Measurements from ENCODE around the gene RASA1.
"Not testable (repeated sequence)": the region's sequence is repeated elsewhere in the genome, so short reads cannot be mapped to it uniquely, and the experiment has no call there.

Gene RASA1

GRCh38 chr5:87267574-87268125 lies at the start of gene RASA1:
RASA1 (plus strand) TSS chr5:87267883; CDS start chr5:87268452, 569 bp downstream.
- DNase-seq (ENCODE audit: low spot score): peak; percentile 94

- no peak for DNase-seq (ENCODE audit: low spot score)
Observed at GRCh38 chr5:87229780-87230179, 37.9 kb upstream of the RASA1 start.

DNA sequence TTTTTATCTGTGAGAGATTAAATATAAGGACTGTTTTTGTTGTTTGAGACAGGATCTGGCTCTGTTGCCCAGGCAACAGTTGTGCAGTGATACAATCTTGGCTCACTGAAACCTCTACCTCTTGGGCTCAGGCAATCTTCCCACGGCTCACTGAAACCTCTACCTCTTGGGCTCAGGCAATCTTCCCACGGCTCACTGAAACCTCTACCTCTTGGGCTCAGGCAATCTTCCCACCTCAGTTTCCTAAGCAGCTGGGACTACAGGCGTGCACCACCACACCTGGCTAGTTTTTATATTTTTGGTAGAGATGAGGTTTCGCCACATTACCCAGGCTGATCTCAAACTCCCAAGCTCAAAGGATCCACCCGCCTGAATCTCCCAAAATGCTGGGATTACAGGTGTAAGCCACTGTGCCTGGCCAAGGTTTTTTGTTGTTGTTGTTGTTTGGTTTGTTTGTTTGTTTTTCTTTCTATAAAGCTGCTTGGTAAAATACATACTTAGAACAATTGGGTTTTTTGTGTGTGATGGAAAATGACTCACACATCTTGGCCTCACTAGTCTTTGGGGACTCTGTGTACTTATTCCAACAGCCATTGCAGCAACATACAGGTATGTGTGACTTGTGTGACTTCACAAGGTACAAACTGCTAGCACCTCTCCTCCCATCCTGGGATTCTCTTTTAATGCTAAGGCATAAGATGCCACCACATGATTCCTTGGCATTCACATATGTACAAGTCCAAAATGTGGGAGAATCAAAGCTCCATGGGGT lies 36.5 kb upstream of the RASA1 start:
- DNase-seq (ENCODE audit: low spot score): no peak

- DNase-seq (ENCODE audit: low spot score): no peak
Observed at GRCh38 chr5:87233143-87233542, 34.5 kb upstream of the RASA1 start.

DNA sequence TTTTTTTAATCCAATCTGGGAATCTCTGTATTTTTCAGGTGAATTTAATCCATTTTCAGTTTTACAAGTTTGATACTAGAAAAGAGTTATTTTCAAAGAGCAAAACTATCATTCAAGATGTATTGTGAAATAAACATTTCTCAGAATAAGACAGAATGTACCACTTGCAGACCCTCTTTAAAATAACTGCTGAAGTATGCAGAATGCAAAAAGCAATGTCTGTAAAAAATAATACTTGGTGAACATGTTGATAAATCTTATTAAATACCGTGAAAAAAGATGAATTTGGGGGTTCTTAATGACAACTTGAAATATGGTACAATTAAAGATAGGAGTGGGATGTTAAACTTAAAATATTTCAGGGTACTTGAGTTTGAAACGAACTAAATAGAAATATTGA lies 26.1 kb upstream of the RASA1 start:
- no peak for DNase-seq (ENCODE audit: low spot score)

- no peak for DNase-seq (ENCODE audit: low spot score)
Observed at GRCh38 chr5:87242242-87242641, 25.4 kb upstream of the RASA1 start.

GRCh38 chr5:87243161-87243844 lies 24.4 kb upstream of the RASA1 start:
- no peak for DNase-seq (ENCODE audit: low spot score)

GRCh38 chr5:87245451-87245850 lies 22.2 kb upstream of the RASA1 start:
- DNase-seq (ENCODE audit: low spot score): no peak

DNA sequence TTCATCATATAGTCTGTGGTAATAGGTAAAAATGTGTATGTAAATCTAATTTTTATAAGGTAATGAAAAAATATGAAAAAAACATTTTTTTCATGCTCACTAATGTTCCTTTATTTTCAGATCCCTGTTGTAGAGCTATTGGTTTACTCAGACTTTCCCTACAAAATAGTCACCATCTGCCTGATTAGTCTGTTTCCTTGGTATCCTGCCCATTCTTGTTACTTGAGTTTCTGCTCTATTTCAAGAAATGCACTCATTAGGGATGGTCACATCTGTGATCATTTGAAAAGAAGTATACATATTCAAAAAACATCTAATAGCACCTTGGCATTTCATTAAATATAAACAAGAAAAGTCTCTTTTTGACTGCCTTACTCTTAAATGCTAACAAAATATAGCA lies 21.6 kb upstream of the RASA1 start:
- no peak for DNase-seq (ENCODE audit: low spot score)

DNA sequence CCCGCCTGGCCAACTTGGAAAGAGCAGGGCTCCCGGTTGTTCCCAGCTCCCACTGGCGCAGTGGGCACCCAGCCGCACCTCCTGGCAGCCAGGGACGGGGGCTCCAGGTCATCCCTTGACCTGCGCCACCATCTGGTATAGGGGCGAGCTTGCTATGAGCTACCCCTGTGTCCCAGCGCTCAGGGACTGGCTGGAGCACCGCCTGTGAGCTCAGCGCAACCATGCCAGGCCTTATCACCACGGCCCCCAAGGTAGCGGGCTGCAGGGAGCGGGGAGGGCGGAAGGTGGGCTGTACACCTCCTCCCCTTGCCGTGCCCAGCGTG lies 15.4 kb upstream of the RASA1 start:
- DNase-seq (ENCODE audit: low spot score): no peak

DNA sequence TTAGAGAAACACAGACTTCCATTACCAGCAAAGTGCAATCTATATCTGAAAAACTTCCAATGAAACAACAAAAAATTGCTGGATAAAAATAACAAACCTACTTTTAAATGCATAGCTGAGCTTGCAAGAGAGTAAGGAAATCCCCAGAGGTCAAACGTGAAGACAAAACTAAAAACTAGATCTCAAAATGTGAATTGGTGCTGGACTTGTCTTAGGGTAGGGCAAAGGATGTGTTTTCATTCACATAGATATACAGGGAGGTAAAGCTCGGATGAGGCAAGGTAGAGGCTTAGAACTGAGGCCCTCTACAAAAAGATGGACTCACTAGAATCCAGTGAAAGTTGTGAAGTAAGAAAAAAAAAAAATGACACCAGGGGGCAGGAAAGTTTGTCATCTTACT lies 13.6 kb upstream of the RASA1 start:
- no peak for DNase-seq (ENCODE audit: low spot score)

DNA sequence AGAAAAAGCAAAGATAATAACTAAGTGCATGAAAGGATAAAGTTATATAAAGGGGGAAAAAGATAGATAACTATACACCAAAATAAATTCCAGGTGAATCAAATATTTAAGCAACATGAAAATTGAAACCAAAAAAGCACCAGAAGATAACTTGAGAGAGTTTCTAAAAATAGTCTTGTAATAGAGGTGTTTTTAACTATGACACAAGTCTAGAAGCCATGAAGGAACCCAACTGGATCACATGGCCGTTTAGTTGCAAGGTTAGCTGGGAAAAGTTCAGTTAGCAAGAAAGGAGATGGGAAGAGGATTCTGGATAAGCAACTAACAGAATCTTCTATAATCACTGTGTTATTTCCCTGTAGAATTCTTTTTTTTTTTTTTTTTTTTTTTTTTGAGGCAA lies 9.2 kb upstream of the RASA1 start:
- no peak for DNase-seq (ENCODE audit: low spot score)

- peak; percentile 13 for DNase-seq (ENCODE audit: low spot score)
Observed at GRCh38 chr5:87260604-87261192, 7.0 kb upstream of the RASA1 start.

- DNase-seq (ENCODE audit: low spot score): no peak
Observed at GRCh38 chr5:87263498-87263897, 4.2 kb upstream of the RASA1 start.

- DNase-seq (ENCODE audit: low spot score): no peak
Observed at GRCh38 chr5:87266914-87267573, 639 bp upstream of the RASA1 start.

DNA sequence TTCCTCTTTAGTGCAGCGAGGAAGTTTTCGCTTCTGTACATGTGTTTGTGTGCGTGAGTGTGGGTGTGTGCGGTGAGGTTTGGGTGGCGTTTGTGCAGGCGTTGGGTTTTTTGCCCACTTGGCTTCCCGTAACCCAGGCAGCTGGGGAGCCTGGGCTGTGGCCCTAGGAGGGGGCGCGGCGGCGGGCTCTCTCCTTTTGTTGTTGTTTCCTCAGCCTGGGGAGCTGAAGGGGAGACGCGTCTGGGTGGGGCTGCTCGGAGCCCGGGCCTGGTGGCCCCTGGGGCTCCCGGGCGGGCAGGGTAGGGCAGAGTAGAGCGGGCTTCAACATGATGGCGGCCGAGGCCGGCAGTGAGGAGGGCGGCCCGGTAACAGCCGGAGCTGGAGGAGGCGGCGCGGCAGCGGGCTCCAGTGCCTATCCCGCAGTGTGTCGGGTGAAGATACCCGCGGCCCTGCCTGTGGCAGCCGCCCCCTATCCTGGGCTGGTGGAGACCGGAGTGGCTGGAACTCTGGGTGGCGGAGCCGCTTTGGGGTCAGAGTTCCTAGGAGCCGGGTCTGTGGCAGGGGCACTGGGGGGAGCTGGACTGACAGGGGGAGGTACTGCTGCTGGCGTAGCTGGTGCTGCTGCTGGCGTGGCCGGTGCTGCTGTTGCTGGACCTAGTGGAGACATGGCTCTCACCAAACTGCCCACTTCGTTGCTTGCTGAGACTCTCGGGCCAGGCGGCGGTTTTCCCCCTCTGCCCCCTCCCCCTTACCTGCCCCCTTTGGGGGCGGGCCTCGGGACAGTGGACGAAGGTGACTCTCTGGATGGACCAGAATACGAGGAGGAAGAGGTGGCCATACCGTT lies 665 bp downstream of the RASA1 start:
- peak; percentile 78 for DNase-seq (ENCODE audit: low spot score)

- DNase-seq (ENCODE audit: low spot score): no peak
Observed at GRCh38 chr5:87268970-87269377, 1.3 kb downstream of the RASA1 start.

DNA sequence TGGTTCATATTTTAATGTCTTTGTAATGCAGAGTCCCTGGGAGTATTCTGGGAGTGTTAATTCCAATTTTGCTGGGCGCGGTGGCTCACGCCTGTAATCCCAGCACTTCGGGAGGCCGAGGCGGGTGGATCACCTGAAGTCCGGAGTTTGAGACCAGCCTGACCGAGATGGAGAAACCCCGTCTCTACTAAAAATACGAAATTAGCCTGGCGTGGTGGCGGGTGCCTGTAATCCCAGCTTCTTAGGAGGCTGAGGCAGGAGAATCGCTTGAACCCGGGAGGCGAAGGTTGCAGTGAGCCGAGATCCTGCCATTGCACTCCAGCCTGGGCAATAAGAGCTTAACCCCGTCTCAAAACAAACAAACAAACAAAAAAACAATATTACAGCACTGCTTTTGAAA lies 3.2 kb downstream of the RASA1 start:
- not testable (repeated sequence) for DNase-seq (ENCODE audit: low spot score)

DNA sequence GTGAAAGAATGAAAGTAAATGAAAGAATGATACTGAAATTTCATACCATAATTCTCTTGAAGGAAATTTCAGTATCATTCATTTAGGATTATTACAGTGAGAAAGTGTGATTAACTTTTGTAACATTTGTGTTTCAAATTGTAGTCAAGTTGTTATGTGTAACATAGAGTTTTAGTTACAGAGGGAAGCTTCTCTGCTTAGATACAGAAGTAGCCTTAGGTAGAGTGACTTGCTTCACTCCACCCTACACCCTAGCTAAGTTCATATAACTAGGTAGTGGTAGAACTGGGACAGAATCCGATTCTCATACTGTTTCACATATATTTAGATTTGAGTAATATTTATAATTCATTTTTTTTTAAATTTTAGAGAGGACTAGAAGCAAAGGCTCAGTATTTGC lies 9.0 kb downstream of the RASA1 start:
- DNase-seq (ENCODE audit: low spot score): no peak

- no peak for DNase-seq (ENCODE audit: low spot score)
Observed at GRCh38 chr5:87277279-87277835, 9.7 kb downstream of the RASA1 start.

DNA sequence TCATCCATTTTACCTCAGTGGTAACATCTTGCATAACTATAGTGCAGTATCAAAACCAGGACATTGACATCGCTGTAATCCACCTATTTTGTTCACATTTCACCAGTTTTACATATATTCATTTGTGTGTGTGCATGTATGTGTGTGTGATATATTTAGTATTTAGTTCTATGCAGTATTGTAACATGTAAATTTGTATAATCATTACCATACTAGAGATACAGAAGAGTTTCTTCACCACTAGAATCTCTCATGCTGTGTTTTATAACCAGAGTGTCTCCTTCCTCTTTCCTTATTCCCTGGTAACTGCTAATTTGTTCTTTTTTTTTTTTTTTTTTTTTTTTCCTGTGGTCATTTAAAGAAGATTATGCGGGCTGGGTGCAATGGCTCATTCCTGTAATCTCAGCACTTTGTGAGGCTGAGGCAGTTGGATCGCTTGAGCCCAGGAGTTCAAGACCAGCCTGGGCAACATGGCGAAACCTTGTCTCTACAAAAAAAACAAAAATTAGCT lies 11.0 kb downstream of the RASA1 start:
- DNase-seq (ENCODE audit: low spot score): no peak
